CD14-positive monocyte (primary cell): ENCODE measurements around the gene PRMT9. TPM values are rescaled to one million over a fixed set of nuclear protein-coding genes. Genes with fewer than 3 reads are reported as not detected.

Source experiments
- DNase-seq, 3 donors: peaks; one replicate each; pipeline ENCODE4 v3.0.0-alpha.2; 2011 to 2022
- H2AFZ ChIP-seq: 2 replicates; pipeline ENCODE4 v1.6.0; 2012; ENCODE audit warnings: mild to moderate bottlenecking, low read depth, low read length, inconsistent platforms; ENCODE audit not compliant: insufficient read depth, poor library complexity, severe bottlenecking
- H3K27ac ChIP-seq, 2 donors: 1 replicate in 1 of 2; 2 replicates in 1 of 2; pipeline ENCODE4 v1.5.1; 2012 to 2013; ENCODE audit warnings: low read length in 2 of 2, control low read depth in 1 of 2, inconsistent platforms in 1 of 2, low read depth in 1 of 2, mild to moderate bottlenecking in 1 of 2
- H3K27me3 ChIP-seq, 2 donors: one replicate each; pipeline versions ENCODE4 v1.6.0 to v1.6.1; 2011 to 2013; ENCODE audit warnings: low read length in 2 of 2; ENCODE audit not compliant: control insufficient read depth in 2 of 2, insufficient read depth in 2 of 2
- H3K36me3 ChIP-seq, 2 donors: replicated peaks in 1 of 2; 1 replicate in 1 of 2; 2 replicates in 1 of 2; pipeline versions ENCODE4 v1.5.1 to v1.6.1; 2012 to 2013; ENCODE audit warnings: low read length in 2 of 2, control low read depth in 1 of 2, inconsistent platforms in 1 of 2, mild to moderate bottlenecking in 1 of 2; ENCODE audit not compliant: insufficient read depth in 2 of 2, control insufficient read depth in 1 of 2
- H3K4me1 ChIP-seq, 2 donors: 1 replicate in 1 of 2; 2 replicates in 1 of 2; pipeline versions ENCODE4 v1.5.1 to v1.6.1; 2012 to 2013; ENCODE audit warnings: low read length in 2 of 2, control low read depth in 1 of 2, inconsistent platforms in 1 of 2, mild to moderate bottlenecking in 1 of 2, moderate library complexity in 1 of 2; ENCODE audit not compliant: insufficient read depth in 2 of 2, control insufficient read depth in 1 of 2
- H3K4me2 ChIP-seq: replicated peaks from 2 replicates; pipeline ENCODE3; 2012; ENCODE audit warnings: low read length, moderate library complexity, mild to moderate bottlenecking; ENCODE audit not compliant: poor library complexity, severe bottlenecking; ENCODE audit errors: extremely low read depth
- H3K4me3 ChIP-seq, 3 experiments: fragments of 200-600 bp in 1 of 3; sonication (generic) in 1 of 3; replicated peaks in 1 of 3; 1 replicate in 2 of 3; 2 replicates in 1 of 3; pipeline ENCODE4 v1.5.1; 2011 to 2013; ENCODE audit warnings: low read length in 3 of 3, mild to moderate bottlenecking in 3 of 3, control low read depth in 2 of 3, low read depth in 2 of 3, inconsistent platforms in 1 of 3, moderate library complexity in 1 of 3
- H3K79me2 ChIP-seq: 2 replicates; pipeline ENCODE4 v1.6.0; 2012; ENCODE audit warnings: mild to moderate bottlenecking, control low read depth, inconsistent platforms, low read length, moderate library complexity; ENCODE audit not compliant: insufficient read depth
- H3K9ac ChIP-seq: 2 replicates; pipeline ENCODE4 v1.6.0; 2017; ENCODE audit warnings: low read length, mild to moderate bottlenecking; ENCODE audit not compliant: insufficient read depth, poor library complexity, severe bottlenecking
- H3K9me3 ChIP-seq, 2 donors: replicated peaks in 1 of 2; 1 replicate in 1 of 2; 2 replicates in 1 of 2; pipeline versions ENCODE4 v1.5.1 to v1.6.1; 2012 to 2013; ENCODE audit warnings: low read length in 2 of 2, control low read depth in 1 of 2; ENCODE audit not compliant: control insufficient read depth in 1 of 2, insufficient read depth in 1 of 2
- H4K20me1 ChIP-seq: 2 replicates; pipeline ENCODE4 v1.6.0; 2012; ENCODE audit warnings: mild to moderate bottlenecking, low read length, control low read depth, moderate library complexity; ENCODE audit not compliant: insufficient read depth
- H3K27ac Mint-ChIP-seq, 7 donors: one replicate each; pipeline ENCODE4 v1.8.0; 2020; ENCODE audit warnings: mild to moderate bottlenecking in 7 of 7, mixed read lengths in 7 of 7, moderate library complexity in 6 of 7, inconsistent platforms in 2 of 7
- H3K27me3 Mint-ChIP-seq, 3 donors: one replicate each; pipeline ENCODE4 v1.8.0; 2021 to 2022; ENCODE audit warnings: low read depth in 3 of 3, mild to moderate bottlenecking in 3 of 3, mixed read lengths in 3 of 3, moderate library complexity in 3 of 3, inconsistent platforms in 1 of 3
- H3K36me3 Mint-ChIP-seq, 2 donors: one replicate each; pipeline ENCODE4 v1.8.0; 2020; ENCODE audit warnings: mixed read lengths in 2 of 2, inconsistent platforms in 1 of 2, mild to moderate bottlenecking in 1 of 2
- H3K4me1 Mint-ChIP-seq: one replicate; pipeline ENCODE4 v1.8.0; 2020; ENCODE audit warnings: mild to moderate bottlenecking, mixed read lengths
- H3K4me3 Mint-ChIP-seq, 2 donors: one replicate each; pipeline ENCODE4 v1.8.0; 2020; ENCODE audit warnings: mild to moderate bottlenecking in 2 of 2, mixed read lengths in 2 of 2, moderate library complexity in 1 of 2
- H3K9me3 Mint-ChIP-seq, 7 donors: one replicate each; pipeline ENCODE4 v1.8.0; 2020 to 2022; ENCODE audit warnings: mixed read lengths in 7 of 7, mild to moderate bottlenecking in 6 of 7, moderate library complexity in 6 of 7, inconsistent platforms in 2 of 7
- CTCF ChIP-seq: fragments of 200-600 bp; IDR thresholded peaks from one replicate; pipeline ENCODE4 v1.8.0; 2022; ENCODE audit warnings: antibody characterized with exemption, mild to moderate bottlenecking
- WGBS: methylation state at CpG from one replicate; pipeline ENCODE4 v1.1.5; 2013; ENCODE audit warnings: missing lambda C conversion rate; ENCODE audit not compliant: insufficient coverage; 5-methylcytosine and 5-hydroxymethylcytosine counted together
- intact Hi-C, 2 donors: fragments of 100-400 bp; cut with micrococcal nuclease; formaldehyde crosslinking; loops; one replicate each; pipeline versions ENCODE4 v1.15.0 to v1.15.1; 2023
- polyA plus RNA-seq, 3 donors: library from polyadenylated mRNA; depleted of rRNA in 1 of 3; unstranded in 2 of 3; stranded (reverse) in 1 of 3; fragments of 300-500 nt in 2 of 3; fragments of >200 nt in 1 of 3; fragmentation: Illumina TruSeq in 2 of 3; gene quantifications; 1 replicate in 2 of 3; 2 replicates in 1 of 3; pipeline ENCODE4 v1.2.3, GENCODE V29; 2012 to 2021

Gene PRMT9
- polyA plus RNA-seq, 3 donors, result 1.6 to 4.6 (median 2.0) TPM

GRCh38 chr4:147633643-147634042 lies 50.3 kb downstream of the PRMT9 start:
- peaks cover 81 to 90% of the 10 kb centered on the region in 2 donors for H3K36me3 Mint-ChIP-seq
- Histone ChIP-seq H3K4me3 (no peak overlapping the region), H2AFZ (no peak overlapping the region), H3K79me2 (no peaks in the 10 kb centered on the region), H4K20me1 (no peaks in the 10 kb centered on the region), H3K27me3 (no peaks in the 10 kb centered on the region), H3K9me3 (no peaks in the 10 kb centered on the region), H3K27ac (no peak overlapping the region), H3K4me2 (no peak overlapping the region), H3K4me1 (no peaks in the 10 kb centered on the region), H3K9ac (no peak overlapping the region), H3K36me3 (peaks cover 95 to 99% of the 10 kb centered on the region in 2 donors)
- no peak overlapping the region for H3K27ac Mint-ChIP-seq
- no peaks in the 10 kb centered on the region for H3K9me3 Mint-ChIP-seq
- intact Hi-C loops, result no loop called here
- no peak overlapping the region for H3K4me3 Mint-ChIP-seq
- no peak for TF ChIP-seq CTCF
- H3K4me1 Mint-ChIP-seq, result no peaks in the 10 kb centered on the region
- DNase-seq, result no peak
- no peaks in the 10 kb centered on the region for H3K27me3 Mint-ChIP-seq
- WGBS, result no CpG with 5 or more reads among the region's 1 CpG

- no peak overlapping the region for H3K4me3 ChIP-seq
- Mint-ChIP-seq H3K27me3 (no peaks in the 10 kb centered on the region), H3K4me1 (no peaks in the 10 kb centered on the region), H3K9me3 (no peaks in the 10 kb centered on the region), H3K27ac (no peak overlapping the region), H3K4me3 (no peak overlapping the region), H3K36me3 (peaks cover 83 to 91% of the 10 kb centered on the region in 2 donors)
- DNase-seq, result no peak
- H3K27me3 ChIP-seq, result no peaks in the 10 kb centered on the region
- H3K36me3 ChIP-seq, result peaks cover 96 to 99% of the 10 kb centered on the region in 2 donors
- no peak overlapping the region for H3K27ac ChIP-seq
- no peaks in the 10 kb centered on the region for H3K4me1 ChIP-seq
- no CpG with 5 or more reads among the region's 3 CpGs for WGBS
- H3K9ac ChIP-seq, result no peak overlapping the region
- no peak for TF ChIP-seq CTCF
- intact Hi-C loops, result no loop called here
- H3K79me2 ChIP-seq, result no peaks in the 10 kb centered on the region
- no peaks in the 10 kb centered on the region for H3K9me3 ChIP-seq
- H2AFZ ChIP-seq, result no peak overlapping the region
- no peak overlapping the region for H3K4me2 ChIP-seq
- no peaks in the 10 kb centered on the region for H4K20me1 ChIP-seq
Measured at GRCh38 chr4:147633113-147633512, 50.9 kb downstream of the PRMT9 start.
